Stimulated activated CD8-positive, alpha-beta memory T cell treated with anti-CD3 and anti-CD28 coated beads, Interleukin-15, amount 100 ng/mL, for 1 hour (primary cell): ENCODE measurements around the gene UBC.
A peak's percentile ranks its signal among the peaks of the same experiment; 100 is the strongest.

Experiments used
- DNase-seq: peaks from one replicate; pipeline ENCODE4 v3.0.0-alpha.2; 2020; ENCODE audit warnings: low read depth

The UBC gene

DNA sequence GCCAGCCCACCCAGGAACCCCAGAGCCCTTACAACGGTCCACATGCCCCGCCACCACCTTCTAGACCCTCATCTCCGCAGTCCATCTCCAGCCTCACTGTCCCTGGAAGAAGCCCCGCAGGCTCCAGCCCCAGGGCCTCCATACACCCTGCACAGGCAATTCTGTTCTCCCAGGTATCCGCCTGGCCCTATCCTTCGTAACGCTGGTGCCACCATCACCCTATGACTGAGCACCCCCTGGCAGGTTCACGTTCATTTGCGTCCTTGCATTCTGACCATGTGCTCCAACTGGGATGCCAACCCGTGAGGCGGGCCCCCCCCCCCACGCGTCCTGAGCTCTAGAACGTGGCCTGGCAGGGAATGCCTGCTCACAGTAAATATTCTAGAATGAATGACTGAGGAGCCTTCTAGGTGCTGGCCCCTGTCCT is 50.1 kb downstream of the UBC start:
- no peak for DNase-seq

DNA sequence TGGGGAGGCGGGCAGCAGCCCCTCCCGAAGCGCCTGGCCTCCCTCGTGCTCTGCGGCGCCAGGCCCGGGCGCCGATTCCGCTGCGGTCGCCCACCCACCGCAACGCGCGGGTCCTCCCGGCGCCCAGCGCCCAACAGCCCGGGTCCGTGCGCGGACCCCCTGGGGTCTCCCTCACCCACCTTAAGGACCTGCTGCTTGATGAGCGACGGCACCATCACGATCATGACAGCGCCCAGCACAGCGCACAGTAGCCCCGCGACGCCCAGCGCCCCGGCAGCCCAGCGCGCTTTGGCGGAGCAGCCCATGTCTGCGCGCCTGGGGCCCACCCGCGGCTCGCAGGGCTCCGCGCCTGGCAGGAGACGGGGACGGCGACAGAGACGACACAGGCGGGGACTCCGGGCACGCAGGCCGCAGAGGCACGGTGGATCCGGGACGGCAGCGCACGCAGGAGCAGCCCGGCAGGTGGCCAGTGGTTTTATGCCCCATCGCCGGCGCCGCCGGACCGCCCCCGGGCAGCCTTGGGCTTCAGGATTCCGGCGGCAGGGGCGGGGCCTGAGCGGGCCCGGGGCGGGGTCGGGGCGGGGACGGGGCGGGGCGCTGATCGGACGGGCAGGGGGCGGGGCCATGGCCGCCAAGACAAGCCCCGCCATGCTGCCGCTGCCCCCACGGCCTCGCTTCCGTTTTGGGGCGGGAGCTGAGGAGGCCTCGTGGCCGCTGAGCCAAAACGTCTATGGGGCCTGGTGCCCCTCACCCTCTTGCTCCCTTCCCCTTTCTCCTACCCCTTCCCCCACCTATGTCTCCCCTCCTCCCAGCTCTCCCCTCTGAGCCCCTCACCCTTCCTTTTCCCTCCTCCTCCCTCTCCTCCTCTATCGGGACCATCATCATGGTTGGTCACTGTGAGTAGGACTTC is 50.8 kb downstream of the UBC start, which contains the start of gene SCARB1:
SCARB1 (minus strand) TSS at position 449 of the 910 bp plus-strand sequence; CDS start at position 305, 144 bp downstream.
- DNase-seq, result peak; percentile 54

DNA sequence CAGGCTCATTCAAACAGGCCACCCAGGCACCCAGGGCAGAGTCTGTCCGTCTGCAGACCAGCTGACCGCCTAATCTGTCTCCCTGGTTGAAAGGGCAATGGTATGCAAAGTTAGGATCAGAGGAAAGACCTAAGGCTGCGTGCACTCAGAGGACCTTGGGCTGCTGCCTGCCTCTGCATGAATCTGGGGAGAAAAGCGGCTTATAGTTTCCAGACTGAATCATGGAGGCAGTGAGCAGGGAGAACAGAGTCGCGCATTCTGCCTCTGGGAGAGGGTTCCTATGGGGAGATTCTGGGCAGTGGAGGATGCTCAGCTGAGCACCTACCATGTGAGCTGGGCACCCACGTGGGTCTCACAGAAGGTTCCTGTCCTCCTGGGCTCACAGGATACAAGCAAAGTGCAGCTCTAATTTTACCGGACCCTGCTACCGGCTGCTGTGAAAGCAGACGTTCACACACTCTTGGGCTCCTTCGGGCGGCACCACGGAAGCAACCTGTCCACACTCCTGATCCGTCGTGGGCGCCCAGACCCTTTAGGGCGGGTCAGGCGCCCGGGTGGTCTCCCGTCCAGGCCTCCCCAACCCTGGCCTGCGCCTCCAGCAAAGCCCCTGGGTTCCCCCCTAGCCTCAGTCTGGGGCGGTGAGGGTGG is 51.6 kb downstream of the UBC start:
- DNase-seq, result no peak

DNA sequence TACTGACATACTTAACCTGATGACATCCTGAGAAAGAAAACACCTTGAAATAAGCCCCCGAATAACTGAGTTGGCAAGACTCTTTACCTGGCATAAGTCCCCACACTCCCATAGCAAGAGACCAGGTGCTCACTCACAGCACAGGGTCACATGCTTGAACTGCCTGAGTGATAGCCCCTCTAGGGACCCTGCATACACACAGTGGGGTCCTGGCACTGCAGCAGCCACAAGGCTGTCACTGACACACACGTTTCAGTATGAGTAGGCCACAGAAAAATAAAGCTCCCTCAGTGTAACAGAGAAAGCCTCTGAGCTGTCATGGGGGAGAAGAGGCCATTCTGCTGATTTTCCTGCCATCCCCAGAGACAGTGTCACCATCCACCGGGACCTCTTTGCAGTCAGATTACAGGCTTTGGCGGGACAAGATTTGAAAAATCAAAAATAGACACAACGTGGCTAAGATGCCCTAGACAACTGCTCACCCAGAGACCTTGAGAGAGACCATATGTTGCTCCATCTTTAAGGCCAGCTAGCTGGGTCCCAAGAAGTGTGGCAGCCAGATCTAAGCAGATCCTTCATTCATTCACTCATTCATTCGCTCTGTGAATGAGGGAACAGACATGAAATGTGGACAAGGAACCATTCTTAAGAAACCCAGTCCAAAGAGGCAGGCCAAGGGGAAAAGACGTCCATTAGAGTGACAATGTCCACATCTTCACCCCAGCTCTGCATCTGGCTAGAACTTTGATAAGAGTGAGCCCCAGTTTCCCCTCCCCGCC is 52.4 kb downstream of the UBC start:
- no peak for DNase-seq
